Stimulated activated CD8-positive, alpha-beta memory T cell treated with anti-CD3 and anti-CD28 coated beads, Interleukin-15, amount 100 ng/mL, for 4 hours (primary cell): ENCODE data around the gene CNOT6.

ENCODE experiments used
- DNase-seq, 2 donors: peaks; one replicate each; pipeline ENCODE4 v3.0.0-alpha.2; 2020; ENCODE audit warnings: low read depth in 2 of 2

CNOT6 gene

DNA sequence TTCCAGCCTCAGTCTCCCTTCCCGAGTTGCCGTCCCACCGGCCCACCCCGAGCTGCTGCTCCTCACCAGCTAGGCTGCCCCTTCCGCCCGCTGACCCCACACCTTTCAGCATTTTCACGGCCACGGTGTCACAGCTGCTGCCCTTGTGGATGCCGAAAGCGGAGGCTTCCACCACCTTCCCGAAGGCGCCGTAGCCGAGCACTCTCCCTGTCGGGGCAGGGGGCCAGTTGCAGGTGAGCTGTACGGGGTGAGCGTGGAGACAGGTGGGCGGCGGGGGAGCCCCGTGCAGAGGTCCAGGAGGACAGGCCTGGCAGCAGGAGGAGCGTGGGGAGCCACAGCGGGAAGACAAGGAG is 125.4 kb downstream of the CNOT6 start:
- DNase-seq, result no peak

DNA sequence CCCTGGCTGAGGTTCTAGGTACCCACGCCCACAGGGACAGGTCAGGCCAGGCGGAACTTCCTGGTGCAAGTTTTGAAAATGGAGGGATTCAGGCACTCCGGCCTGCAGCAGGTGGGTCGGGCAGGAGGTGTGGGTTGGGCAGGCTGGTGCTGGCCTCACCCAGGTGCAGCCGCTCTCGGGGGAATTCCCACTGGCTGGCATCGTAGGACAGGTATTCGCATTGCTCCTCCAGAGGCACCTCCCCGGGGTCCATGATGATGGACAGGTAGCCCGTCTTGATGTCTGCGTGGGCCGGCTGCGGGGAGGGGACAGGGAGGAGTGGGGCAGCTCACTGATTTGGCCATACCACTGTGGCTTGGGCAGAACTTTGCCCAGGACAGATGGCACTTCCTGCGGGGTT is 125.8 kb downstream of the CNOT6 start:
- DNase-seq, result no peak

DNA sequence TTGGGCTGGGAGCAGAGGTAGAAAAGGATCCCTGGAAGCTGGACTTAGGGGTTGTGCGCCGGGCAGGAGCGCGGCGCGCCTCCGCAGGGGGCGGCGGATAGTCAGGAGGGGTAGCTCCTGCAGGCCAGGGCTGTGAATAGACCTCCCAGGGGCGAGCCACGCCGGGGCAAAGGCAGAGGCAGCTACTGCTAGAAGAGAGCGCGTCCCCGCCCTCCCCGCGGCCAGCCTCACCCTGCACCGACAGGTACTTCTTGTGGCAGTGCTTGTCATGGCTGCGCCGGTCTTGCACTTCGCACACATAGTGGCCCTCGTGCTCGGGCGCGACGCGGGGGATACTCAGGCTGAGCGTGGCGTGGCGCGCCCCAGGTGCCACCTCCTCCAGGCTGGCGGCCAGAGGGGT is 127.1 kb downstream of the CNOT6 start:
- no peak for DNase-seq

DNA sequence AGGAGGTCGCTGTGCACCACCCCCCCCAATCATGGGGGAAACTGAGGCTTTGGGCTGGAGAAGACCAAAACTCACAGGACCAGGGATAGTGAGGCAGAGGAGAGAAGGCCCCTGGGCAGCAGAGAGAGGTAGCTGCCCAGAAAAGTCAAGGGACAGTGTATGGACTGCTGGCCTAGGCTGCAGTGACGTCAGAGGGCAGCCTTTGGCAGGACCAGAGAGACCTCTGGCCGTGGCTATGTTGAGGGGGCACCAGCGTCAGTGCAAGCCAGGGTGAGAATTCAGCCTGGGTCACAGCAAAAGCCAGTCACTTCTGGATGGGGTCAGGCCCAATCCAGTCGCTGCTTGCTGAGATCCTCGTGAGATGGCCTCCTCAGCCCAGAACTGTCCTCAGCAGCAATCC is 128.7 kb downstream of the CNOT6 start:
- no peak for DNase-seq

DNA sequence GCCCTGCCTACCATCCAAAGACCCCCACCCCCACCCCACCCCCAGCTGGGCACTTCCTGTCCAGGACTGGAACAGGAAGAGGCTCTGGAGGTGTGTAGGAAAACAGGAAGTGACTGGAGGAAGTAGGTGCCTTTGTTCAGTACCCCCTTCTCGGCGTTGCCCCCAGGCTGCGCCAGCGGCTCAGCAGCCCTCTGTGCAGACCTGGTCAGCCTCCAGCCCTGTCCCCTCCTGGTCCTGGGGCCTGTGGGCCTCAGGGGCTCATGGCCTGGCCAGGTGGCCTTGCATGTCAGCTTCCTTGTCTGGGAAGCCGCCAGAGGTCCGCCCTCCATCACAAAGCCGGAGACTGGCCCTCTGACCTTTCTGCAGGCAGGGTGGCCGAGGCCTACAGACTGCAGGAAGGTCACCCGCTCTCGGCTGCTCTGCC is 129.2 kb downstream of the CNOT6 start:
- DNase-seq, result no peak

DNA sequence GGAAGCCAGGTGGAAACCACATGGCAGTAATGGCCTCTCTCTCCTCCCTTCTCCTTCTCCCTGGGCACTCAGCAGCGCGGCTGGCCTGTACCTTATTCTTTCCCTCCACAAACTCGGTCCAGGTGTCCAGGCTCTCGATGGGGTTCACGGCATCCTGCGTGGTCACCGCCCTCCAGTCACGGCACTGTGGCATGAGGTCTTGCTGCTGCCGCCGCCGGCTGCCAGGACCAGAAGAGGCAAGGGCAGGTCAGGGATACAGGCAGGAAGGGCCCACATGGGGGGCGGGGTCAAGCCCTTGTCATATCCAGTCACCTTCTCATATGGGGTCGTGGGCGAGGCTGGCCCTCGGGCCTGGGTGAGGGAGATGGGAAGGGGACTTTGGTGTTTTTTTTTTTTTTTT is 129.7 kb downstream of the CNOT6 start:
- no peak for DNase-seq

DNA sequence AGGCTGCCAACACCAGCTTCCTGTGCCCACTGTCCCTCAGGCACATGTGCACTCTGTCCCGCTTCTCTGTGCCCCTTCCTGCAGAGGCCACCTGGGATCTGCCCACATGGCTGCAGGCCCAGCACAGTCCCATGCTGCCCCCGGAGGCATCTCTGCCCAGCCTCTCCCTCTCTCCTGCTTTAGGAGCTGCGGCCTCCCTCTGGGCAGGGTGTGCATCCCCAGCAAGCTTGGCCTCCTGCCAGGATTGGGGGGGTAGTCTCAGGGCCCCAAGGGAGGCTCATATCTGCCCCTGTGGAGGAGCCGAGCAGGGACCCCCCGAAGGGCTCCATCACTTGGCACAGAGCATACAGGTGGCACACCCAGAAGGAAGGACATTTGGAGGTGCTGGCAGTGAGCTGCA is 130.4 kb downstream of the CNOT6 start:
- no peak for DNase-seq

DNA sequence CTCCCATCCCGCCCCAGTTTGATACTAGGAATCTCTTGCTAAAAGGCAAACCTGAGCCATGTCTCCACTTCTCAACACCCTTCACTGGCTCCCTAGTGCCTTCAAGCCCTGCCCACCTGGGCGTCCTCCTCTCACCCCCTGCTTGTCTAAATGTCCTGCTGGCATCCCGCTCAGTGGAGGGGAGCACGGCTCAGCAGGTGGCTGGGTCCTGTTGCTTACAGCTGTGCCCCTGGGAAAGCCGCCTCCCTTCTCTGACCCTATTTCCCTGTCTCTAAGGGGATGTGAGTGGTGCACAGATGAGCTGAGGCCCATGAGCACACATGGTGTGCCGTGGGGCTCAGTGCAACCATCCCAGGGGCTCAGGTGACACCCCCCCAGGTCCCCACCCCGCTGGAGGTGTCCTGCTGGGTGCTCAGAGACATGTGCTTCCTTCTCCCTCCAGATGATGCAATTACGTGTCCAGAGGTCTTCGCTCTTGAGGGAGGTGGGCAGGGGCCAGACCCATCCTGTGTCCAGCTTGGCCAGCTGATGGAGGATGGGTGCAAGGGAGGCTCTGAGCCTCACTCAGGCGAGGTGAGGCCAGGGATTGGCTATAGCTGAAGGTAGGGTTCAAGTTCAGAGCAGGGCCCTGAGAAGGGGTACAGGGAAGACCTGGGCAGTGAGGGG is 131.1 kb downstream of the CNOT6 start:
- no peak for DNase-seq

DNA sequence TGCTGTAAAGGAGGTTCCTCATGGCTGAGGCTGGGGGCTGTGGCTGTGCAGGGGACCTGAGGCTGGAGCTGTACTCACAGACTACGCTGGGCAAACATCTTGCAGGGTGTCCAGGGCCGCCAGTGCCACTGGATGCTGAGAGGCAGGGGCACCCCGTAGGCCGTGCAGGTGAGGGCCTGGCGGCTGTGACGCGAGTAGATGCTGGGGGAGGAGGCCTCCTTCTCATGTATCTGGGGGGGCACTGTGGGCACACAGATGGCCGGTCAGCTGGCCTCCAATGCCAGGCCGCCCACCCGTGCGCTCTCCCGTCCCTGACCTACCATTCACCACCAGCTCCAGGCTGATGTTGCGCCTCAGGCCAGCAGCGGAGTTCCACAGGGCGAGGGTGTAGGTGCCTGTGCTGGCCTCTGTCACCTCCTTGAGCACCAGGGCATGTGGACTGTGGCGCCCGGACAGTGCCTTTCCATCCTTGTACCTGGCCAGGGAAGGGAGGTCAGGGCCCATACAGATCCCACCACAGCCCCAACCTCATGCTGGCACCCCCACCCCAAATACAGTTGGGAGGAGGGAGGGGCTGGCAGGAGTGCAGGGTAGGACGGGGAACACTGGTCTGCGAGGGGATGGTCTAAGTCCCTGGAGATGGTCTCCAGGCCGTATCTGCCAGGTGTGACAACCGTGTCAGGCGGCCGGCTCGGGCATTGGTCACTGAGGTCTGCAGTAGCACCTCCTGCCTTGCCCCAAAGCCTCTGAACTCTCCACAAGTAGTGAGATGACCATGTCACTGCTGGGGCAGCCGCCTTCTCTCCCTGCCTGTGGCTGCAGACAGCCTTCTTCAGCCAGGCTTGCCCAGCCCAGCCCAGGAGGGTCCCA is 131.8 kb downstream of the CNOT6 start:
- DNase-seq, result no peak

DNA sequence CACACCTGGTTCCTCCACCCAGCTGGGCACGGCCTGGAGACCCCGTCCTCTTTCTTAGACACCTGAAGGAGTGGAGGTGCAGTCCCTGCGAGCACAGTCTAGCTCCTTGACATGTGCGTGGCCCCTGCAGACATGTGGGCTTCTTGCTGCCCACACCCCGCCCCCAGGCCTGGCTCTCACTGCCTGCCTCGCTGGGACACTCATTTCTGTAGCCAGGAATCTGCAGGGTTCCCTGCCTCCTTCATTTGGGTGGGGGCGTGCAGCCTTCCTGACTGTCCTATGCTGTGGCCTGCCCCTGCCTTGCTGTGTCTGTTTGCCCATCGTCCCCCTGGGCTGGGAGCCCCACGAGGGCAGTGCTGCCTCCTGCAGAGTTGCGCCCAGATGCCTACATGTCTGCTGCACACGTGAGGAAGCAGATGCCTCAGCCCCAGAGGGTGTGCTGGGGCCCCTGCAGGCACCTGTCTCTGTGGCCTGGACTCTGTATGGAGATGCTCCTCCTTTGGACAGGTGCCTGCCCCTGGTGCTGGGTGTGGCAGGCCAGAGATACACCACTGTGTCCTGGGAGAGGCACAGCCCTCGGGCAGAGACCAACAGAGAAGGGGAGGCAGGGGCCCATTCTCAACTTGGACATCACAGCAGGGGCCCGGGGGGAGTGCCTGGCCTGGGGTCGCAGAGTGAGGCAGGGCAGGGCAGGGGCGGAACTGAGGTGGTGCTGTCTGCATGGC is 132.6 kb downstream of the CNOT6 start:
- no peak for DNase-seq

DNA sequence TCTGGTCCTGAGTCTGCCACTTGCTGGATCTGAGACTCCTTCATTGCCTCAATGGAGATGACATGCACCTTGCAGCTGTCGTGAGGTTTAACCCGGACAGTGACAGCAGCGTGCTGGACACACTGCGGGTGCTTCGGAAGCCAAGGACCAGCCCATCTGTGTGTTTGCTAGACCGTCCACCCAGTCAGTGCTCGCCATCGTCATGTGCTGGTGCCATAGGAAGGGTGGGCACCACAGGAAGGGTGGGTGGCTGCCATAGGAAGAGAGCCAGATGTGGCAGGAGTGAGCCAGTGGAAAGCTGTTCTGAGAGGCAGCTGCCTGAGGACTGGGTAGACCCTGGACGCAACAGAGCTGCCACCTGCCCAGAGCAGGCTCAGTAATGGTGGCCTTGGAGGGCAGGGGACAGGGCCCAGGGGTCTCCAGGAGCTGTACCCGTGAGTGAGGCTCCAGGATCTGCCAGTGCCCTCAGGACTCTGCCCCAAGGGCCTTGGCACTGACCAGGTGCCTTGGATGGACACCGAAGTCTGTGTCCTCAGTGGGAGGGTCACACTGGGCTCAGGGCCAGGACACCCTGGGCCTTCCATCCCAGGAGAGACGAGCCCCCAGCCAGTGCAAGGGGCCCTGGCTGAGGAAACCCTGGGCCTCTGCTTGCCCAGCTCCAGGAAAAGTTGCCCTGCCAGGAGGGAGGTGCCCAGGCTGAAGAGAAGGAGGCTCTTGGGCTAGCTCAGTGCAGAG is 133.4 kb downstream of the CNOT6 start:
- no peak for DNase-seq
